HEK293T (cell line): ENCODE data around the gene MAST4.

ENCODE experiments used
- CTCF ChIA-PET: fragments of 350-600 bp; formaldehyde crosslinking; extraction: SDS; loops from one replicate; lab custom pipeline; 2021; ENCODE audit warnings: antibody characterized with exemption, inconsistent platforms; lab: Yijun Ruan, JAX
- POLR2A ChIA-PET: fragments of 350-600 bp; formaldehyde crosslinking; extraction: SDS; loops from one replicate; lab custom pipeline; 2020; ENCODE audit warnings: antibody characterized with exemption, inconsistent platforms; lab: Yijun Ruan, JAX
- DNase-seq: peaks from one replicate; pipeline ENCODE4 v3.0.0; 2012; ENCODE audit warnings: mixed read lengths; ENCODE audit errors: extremely low spot score
- ARNT ChIP-seq: fragments of 450-650 bp; IDR thresholded peaks from 2 replicates; pipeline ENCODE4 v1.6.1; 2017; ENCODE audit warnings: mild to moderate bottlenecking
- BHLHE40 ChIP-seq: fragments of 450-650 bp; IDR thresholded peaks from 2 replicates; pipeline ENCODE4 v1.6.1; 2016; ENCODE audit warnings: mild to moderate bottlenecking, moderate library complexity, borderline replicate concordance
- CTBP1 ChIP-seq: fragments of 450-650 bp; IDR thresholded peaks from 2 replicates; pipeline ENCODE4 v1.6.1; 2016; ENCODE audit warnings: borderline replicate concordance
- ELF4 ChIP-seq: fragments of 450-650 bp; IDR thresholded peaks from 2 replicates; pipeline ENCODE4 v1.6.1; 2017; ENCODE audit warnings: antibody characterized with exemption
- FOXA1 ChIP-seq: fragments of 450-650 bp; IDR thresholded peaks from 2 replicates; pipeline ENCODE4 v1.6.1; 2016; ENCODE audit warnings: mild to moderate bottlenecking
- FOXK2 ChIP-seq: fragments of 450-650 bp; IDR thresholded peaks from 2 replicates; pipeline ENCODE4 v1.6.1; 2016; ENCODE audit warnings: mild to moderate bottlenecking
- FOXM1 ChIP-seq: fragments of 450-650 bp; IDR thresholded peaks from 2 replicates; pipeline ENCODE4 v1.6.1; 2017; ENCODE audit warnings: mild to moderate bottlenecking, borderline replicate concordance
- HDGF ChIP-seq: fragments of 450-650 bp; IDR thresholded peaks from 2 replicates; pipeline ENCODE4 v1.6.1; 2017; ENCODE audit warnings: antibody characterized with exemption, borderline replicate concordance
- L3MBTL2 ChIP-seq: fragments of 450-650 bp; conservative IDR thresholded peaks from 2 replicates; pipeline ENCODE4 v1.6.1; 2016; ENCODE audit warnings: mild to moderate bottlenecking
- LEF1 ChIP-seq: fragments of 450-650 bp; IDR thresholded peaks from 2 replicates; pipeline ENCODE4 v1.6.1; 2017; ENCODE audit warnings: mild to moderate bottlenecking, borderline replicate concordance
- NFRKB ChIP-seq: fragments of 450-650 bp; IDR thresholded peaks from 2 replicates; pipeline ENCODE4 v1.6.1; 2016; ENCODE audit warnings: mild to moderate bottlenecking, moderate library complexity
- PKNOX1 ChIP-seq: fragments of 450-650 bp; IDR thresholded peaks from 2 replicates; pipeline ENCODE4 v1.6.1; 2016
- SP1 ChIP-seq: fragments of 450-650 bp; IDR thresholded peaks from 2 replicates; pipeline ENCODE4 v1.6.1; 2017
- SUZ12 ChIP-seq: fragments of 450-650 bp; IDR thresholded peaks from 2 replicates; pipeline ENCODE4 v1.6.1; 2016; ENCODE audit warnings: mild to moderate bottlenecking
- TARDBP ChIP-seq: fragments of 450-650 bp; IDR thresholded peaks from 2 replicates; pipeline ENCODE4 v1.6.1; 2016
- ZNF384 ChIP-seq: fragments of 450-650 bp; IDR thresholded peaks from 2 replicates; pipeline ENCODE4 v1.6.1; 2016

MAST4 gene

DNA sequence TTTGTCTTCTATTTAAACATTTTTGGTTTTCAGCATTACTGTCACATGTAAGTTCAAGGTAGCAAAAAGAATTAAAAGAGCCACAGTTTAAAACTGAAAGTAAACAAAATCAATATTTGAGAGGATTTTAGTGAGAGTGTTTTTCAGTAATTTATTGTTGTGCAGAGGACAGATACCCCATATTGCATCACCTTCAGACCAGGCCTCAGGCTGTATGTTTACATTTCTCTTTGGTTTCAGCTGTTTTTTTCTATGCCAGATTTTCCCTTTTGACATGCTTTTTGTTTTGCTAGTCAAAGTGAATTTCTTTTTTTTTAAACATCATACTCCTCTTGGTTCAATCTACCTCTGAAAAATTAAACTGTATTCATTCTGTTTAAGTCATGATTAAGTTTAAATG is 47.2 kb downstream of the MAST4 start:
- ChIA-PET POLR2A (interaction anchor here (0.6 kb wide), 1 partner anchor 73 kb away, joined by 3 read pairs; no protein-coding TSS in a partner anchor), CTCF (no interaction called here)
- TF ChIP-seq FOXM1 (no peak), ELF4 (no peak), LEF1 (no peak), HDGF (no peak), CTBP1 (no peak), SP1 (no peak), FOXA1 (no peak), ARNT (no peak)
- no peak for DNase-seq

- no peak for DNase-seq
- TF ChIP-seq SP1 (no peak), FOXM1 (no peak), ZNF384 (no peak), NFRKB (no peak), FOXA1 (no peak), ELF4 (no peak), LEF1 (no peak), SUZ12 (no peak), ARNT (no peak), PKNOX1 (no peak), HDGF (no peak), FOXK2 (no peak), L3MBTL2 (no peak)
- ChIA-PET CTCF (interaction anchor here (0.6 kb wide), 1 partner anchor 126 kb away, joined by 4 read pairs; no protein-coding TSS in a partner anchor), POLR2A (no interaction called here)
Observed at GRCh38 chr5:66644111-66644510, 47.9 kb downstream of the MAST4 start.

DNA sequence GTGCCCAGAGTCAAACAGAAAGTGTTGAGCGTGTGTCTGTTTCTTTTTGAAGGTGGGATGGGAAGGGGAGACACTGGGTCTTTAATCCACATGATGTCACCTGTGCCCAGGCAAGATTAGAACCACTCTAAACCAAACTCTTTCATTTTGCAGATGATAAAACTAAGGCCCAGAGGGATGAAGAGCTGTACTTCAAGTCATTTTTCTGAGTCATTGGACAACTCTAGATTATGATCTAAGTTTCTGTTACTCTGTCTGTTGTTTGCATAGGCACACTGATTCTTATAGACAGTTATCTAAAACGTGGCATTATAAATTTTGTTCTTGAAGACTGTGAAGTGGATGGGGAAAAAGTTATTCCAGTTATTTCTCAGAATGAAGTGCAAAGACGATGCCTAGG is 48.8 kb downstream of the MAST4 start:
- CTCF ChIA-PET, result no interaction called here
- POLR2A ChIA-PET, result no interaction called here
- DNase-seq, result no peak
- TF ChIP-seq NFRKB (no peak), FOXK2 (no peak), L3MBTL2 (no peak), CTBP1 (no peak), ZNF384 (no peak), SUZ12 (no peak), BHLHE40 (no peak), TARDBP (no peak), FOXM1 (no peak), ARNT (no peak), FOXA1 (no peak), ELF4 (no peak), HDGF (no peak), PKNOX1 (no peak)

- DNase-seq, result no peak
- TF ChIP-seq PKNOX1 (no peak), LEF1 (no peak), ELF4 (no peak), SUZ12 (no peak), TARDBP (no peak), ZNF384 (no peak), SP1 (no peak), BHLHE40 (no peak)
- POLR2A ChIA-PET, result no interaction called here
- CTCF ChIA-PET, result interaction anchor here (0.5 kb wide), 1 partner anchor 32 kb away, joined by 3 read pairs; no protein-coding TSS in a partner anchor
Observed at GRCh38 chr5:66646570-66646969, 50.4 kb downstream of the MAST4 start.

DNA sequence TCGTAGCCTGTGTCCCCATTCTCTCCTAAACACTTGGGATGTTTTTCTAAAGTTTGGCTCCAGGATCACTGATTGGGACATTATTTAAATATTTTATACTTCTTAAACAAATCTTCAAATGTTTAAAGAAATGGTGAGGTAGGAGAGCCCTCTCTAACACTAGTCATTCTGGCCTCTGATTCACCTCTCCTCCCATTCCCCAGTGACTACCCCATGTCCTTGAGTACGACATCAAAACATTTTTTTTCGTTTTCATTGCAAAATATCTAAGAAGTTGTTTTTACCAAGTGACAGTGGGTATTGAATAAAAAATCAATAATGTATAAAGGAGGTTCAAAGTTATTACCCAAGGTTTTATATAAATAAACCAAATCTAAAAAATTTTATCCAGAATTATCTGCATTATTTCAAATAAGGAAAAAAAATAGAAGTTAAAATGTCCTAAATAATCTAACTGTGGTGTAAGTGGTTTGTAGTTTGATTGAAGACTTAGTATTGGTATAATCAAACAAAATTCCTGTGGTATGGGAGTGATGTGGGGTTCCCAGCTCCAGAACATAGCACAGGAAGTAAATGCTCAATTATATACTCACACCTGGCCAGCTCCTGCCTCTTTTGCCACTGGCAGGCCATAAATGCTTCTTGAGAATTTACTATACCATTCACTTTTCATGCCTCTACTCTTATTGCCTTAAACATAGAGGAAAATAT is 51.1 kb downstream of the MAST4 start:
- ChIA-PET POLR2A (no interaction called here), CTCF (no interaction called here)
- TF ChIP-seq ELF4 (no peak), BHLHE40 (no peak), TARDBP (no peak), LEF1 (no peak), ARNT (no peak), SUZ12 (no peak), FOXA1 (no peak), FOXK2 (no peak), PKNOX1 (no peak)
- no peak for DNase-seq

- CTCF ChIA-PET, result no interaction called here
- POLR2A ChIA-PET, result interaction anchor here (0.6 kb wide), 1 partner anchor 11 kb away, joined by 3 read pairs; no protein-coding TSS in a partner anchor
- DNase-seq, result no peak
- TF ChIP-seq ELF4, result no peak
- no peak for TF ChIP-seq SP1
- TF ChIP-seq FOXK2, result no peak
- TF ChIP-seq TARDBP, result no peak
- no peak for TF ChIP-seq HDGF
Observed at GRCh38 chr5:66652818-66653217, 56.6 kb downstream of the MAST4 start.
